ENCODE measurements around the gene TRIM33. TPM values are rescaled to one million over a fixed set of nuclear protein-coding genes. Genes with fewer than 3 reads are reported as not detected.

Gene TRIM33
- total and polyA plus RNA-seq, 2 of the 8 experiments (the other 6 are each of a cell fraction or from before 2014, with no cell fraction given), result 17.1 to 52.3 TPM

- TF ChIP-seq CTCF (IDR thresholded peaks at IDR 0.05; ENCODE audit: control extremely low read depth in 1 of 3, insufficient read depth in 1 of 3, low read depth in 1 of 3, low read length in 3 of 3) (no peak), CHD7 (IDR thresholded peaks at IDR 0.05; ENCODE audit: insufficient replicate concordance, low read length) (no peak), TBP (IDR thresholded peaks at IDR 0.05; ENCODE audit: low read depth, low read length) (no peak)
Observed at GRCh38 chr1:114390361-114390760, 120.6 kb downstream of the TRIM33 start (continued).
